Measurements from ENCODE around the gene P2RX5.

Gene P2RX5

DNA sequence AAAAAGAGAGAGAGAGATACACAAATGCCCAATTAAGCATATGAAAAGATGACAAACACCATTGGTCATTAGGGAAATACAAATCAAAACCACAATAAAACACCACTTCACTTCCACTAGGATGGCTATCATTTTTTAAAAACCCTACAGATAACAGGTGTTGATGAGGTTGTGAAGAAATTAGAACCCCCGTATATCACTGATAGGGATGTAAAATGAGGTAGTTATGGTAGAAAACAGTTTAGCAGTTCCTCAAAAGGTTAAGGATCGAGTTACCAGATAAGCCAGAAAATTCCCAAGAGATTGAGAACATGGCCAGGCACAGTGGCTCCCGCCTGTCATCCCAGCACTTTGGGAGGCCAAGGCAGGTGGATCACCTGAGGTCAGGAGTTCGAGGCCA, 2.8 kb downstream of the P2RX5 start:
- Histone ChIP-seq H3K79me2 (ENCODE audit: insufficient read depth, low read length) (peaks cover 32% of the 10 kb centered on the region), H3K4me2 (ENCODE audit: low read depth, low read length, poor library complexity, severe bottlenecking) (peak overlapping the region; percentile 91)

DNA sequence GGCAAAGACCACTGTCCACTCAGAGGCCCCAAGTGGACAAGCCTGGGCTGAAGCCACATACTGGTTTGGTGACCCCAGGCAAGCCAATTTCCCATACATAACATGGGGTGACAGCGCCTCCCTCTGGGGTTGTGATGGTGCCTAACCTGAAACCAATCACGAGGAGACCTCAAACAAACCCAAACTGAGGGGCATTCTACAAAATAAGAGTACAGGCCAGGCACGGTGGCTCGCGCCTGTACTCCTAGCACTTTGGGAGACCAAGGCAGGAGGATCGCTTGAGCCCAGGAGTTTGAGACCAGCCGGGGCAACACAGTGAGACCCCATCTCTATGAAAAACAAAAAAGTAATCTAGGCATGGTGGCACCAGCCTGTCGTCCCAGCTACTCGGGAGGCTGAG, 3.6 kb downstream of the P2RX5 start:
- Histone ChIP-seq H3K36me3 (ENCODE audit: low read length) (no peaks in the 10 kb centered on the region), H4K20me1 (ENCODE audit: low read depth, low read length) (no peaks in the 10 kb centered on the region), H3K79me2 (ENCODE audit: insufficient read depth, low read length) (peaks cover 32% of the 10 kb centered on the region), H2AFZ (ENCODE audit: low read depth, low read length, severe bottlenecking) (no peak overlapping the region), H3K9me2 (replicated peaks; ENCODE audit: insufficient read depth, low read length) (no peaks in the 10 kb centered on the region), H3K4me3 (ENCODE audit: insufficient read depth, low read length, poor library complexity, severe bottlenecking) (no peak overlapping the region), H3K4me2 (ENCODE audit: low read depth, low read length, poor library complexity, severe bottlenecking) (no peak overlapping the region), H3K9me3 (ENCODE audit: insufficient read depth, low read length) (no peaks in the 10 kb centered on the region), H3K27ac (ENCODE audit: low read depth, low read length) (no peak overlapping the region), H3F3A (ENCODE audit: insufficient read depth) (peaks cover 13% of the 10 kb centered on the region), H3K27me3 (ENCODE audit: low read length) (no peaks in the 10 kb centered on the region), H3K9ac (ENCODE audit: low read length) (no peak overlapping the region)
- TF ChIP-seq, protein P1, sequence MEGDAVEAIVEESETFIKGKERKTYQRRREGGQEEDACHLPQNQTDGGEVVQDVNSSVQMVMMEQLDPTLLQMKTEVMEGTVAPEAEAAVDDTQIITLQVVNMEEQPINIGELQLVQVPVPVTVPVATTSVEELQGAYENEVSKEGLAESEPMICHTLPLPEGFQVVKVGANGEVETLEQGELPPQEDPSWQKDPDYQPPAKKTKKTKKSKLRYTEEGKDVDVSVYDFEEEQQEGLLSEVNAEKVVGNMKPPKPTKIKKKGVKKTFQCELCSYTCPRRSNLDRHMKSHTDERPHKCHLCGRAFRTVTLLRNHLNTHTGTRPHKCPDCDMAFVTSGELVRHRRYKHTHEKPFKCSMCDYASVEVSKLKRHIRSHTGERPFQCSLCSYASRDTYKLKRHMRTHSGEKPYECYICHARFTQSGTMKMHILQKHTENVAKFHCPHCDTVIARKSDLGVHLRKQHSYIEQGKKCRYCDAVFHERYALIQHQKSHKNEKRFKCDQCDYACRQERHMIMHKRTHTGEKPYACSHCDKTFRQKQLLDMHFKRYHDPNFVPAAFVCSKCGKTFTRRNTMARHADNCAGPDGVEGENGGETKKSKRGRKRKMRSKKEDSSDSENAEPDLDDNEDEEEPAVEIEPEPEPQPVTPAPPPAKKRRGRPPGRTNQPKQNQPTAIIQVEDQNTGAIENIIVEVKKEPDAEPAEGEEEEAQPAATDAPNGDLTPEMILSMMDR (IDR thresholded peaks at IDR 0.05; ENCODE audit: insufficient read depth, low read length, poor library complexity, severe bottlenecking): no peak
- TF ChIP-seq EZH2phosphoT487 (conservative IDR thresholded peaks at IDR 0.05; ENCODE audit: low read length): no peak

More for the DNA sequence above, 2.8 kb downstream of the P2RX5 start:
- no peaks in the 10 kb centered on the region for H3K9me3 ChIP-seq (ENCODE audit: insufficient read depth, low read length)
- H2AFZ ChIP-seq (ENCODE audit: low read depth, low read length, severe bottlenecking): no peak overlapping the region
- H3F3A ChIP-seq (ENCODE audit: insufficient read depth): peaks cover 13% of the 10 kb centered on the region
- TF ChIP-seq, protein P1 (IDR thresholded peaks at IDR 0.05; ENCODE audit: insufficient read depth, low read length, poor library complexity, severe bottlenecking): no peak
- TF ChIP-seq EZH2phosphoT487 (conservative IDR thresholded peaks at IDR 0.05; ENCODE audit: low read length): no peak
- H3K36me3 ChIP-seq (ENCODE audit: low read length): no peaks in the 10 kb centered on the region
- H3K9ac ChIP-seq (ENCODE audit: low read length): no peak overlapping the region
- H3K27ac ChIP-seq (ENCODE audit: low read depth, low read length): peak overlapping the region; percentile 49
- H3K9me2 ChIP-seq (replicated peaks; ENCODE audit: insufficient read depth, low read length): no peaks in the 10 kb centered on the region
- H3K27me3 ChIP-seq (ENCODE audit: low read length): no peaks in the 10 kb centered on the region
- no peaks in the 10 kb centered on the region for H4K20me1 ChIP-seq (ENCODE audit: low read depth, low read length)
- H3K4me3 ChIP-seq (ENCODE audit: insufficient read depth, low read length, poor library complexity, severe bottlenecking): no peak overlapping the region

DNA sequence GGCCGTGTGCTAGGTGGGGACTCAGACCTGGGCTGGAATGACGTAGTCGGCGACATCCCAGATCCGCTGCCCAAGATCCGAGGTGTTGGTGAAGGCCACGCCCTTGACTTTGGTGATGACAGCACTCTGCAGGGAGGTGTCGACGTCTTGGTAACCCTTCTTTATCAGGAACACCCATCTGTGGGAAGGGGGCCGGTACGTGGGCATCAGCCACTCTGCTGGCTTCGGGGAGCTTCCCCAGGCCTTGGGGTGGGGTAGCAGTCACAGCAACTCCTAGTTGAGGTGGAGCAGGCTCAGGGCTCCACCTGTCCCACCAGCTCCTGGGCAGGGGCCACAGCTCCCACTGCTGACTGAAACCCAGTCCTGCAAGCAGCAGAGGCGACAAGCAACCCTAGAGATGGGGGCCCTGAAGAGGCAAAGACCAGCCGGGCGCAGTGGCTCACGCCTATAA, 4.3 kb downstream of the P2RX5 start:
- H3K9ac ChIP-seq (ENCODE audit: low read length): no peak overlapping the region
- H2AFZ ChIP-seq (ENCODE audit: low read depth, low read length, severe bottlenecking): no peak overlapping the region
- no peaks in the 10 kb centered on the region for H3K9me3 ChIP-seq (ENCODE audit: insufficient read depth, low read length)
- H4K20me1 ChIP-seq (ENCODE audit: low read depth, low read length): no peaks in the 10 kb centered on the region
- no peaks in the 10 kb centered on the region for H3K27me3 ChIP-seq (ENCODE audit: low read length)
- no peaks in the 10 kb centered on the region for H3K9me2 ChIP-seq (replicated peaks; ENCODE audit: insufficient read depth, low read length)
- no peaks in the 10 kb centered on the region for H3K36me3 ChIP-seq (ENCODE audit: low read length)
- H3K79me2 ChIP-seq (ENCODE audit: insufficient read depth, low read length): peaks cover 32% of the 10 kb centered on the region
- H3K27ac ChIP-seq (ENCODE audit: low read depth, low read length): no peak overlapping the region
- no peak for TF ChIP-seq EZH2phosphoT487 (conservative IDR thresholded peaks at IDR 0.05; ENCODE audit: low read length)
- TF ChIP-seq, protein P1 (IDR thresholded peaks at IDR 0.05; ENCODE audit: insufficient read depth, low read length, poor library complexity, severe bottlenecking): no peak
- H3F3A ChIP-seq (ENCODE audit: insufficient read depth): peaks cover 13% of the 10 kb centered on the region
- H3K4me2 ChIP-seq (ENCODE audit: low read depth, low read length, poor library complexity, severe bottlenecking): no peak overlapping the region
- no peak overlapping the region for H3K4me3 ChIP-seq (ENCODE audit: insufficient read depth, low read length, poor library complexity, severe bottlenecking)
